PC-9 (cell line): ENCODE data around the gene OR13C9. TPM values are rescaled to one million over a fixed set of nuclear protein-coding genes. Genes with fewer than 3 reads are reported as not detected.
"Not testable (repeated sequence)": the region's sequence is repeated elsewhere in the genome, so short reads cannot be mapped to it uniquely, and the experiment has no call there.

Experiments
- BruUV-seq: library from RNA; stranded (reverse); fragments of 400-500 nt; replicated peaks from 2 replicates; lab custom pipeline; 2021; lab: Mats Ljungman, UMichigan
- CTCF ChIA-PET: fragments of 300-600 bp; sonication (Branson Sonifier 250); formaldehyde crosslinking; loops from one replicate; lab custom pipeline; 2022; ENCODE audit warnings: antibody characterized with exemption; lab: Charles Lee
- POLR2A ChIA-PET: fragments of 300-600 bp; sonication (Branson Sonifier 250); formaldehyde crosslinking; loops from one replicate; lab custom pipeline; 2022; ENCODE audit warnings: antibody characterized with exemption; ENCODE audit not compliant: unreplicated experiment; lab: Charles Lee
- DNase-seq, 2 experiments: peaks; one replicate each; pipeline versions ENCODE4 v3.0.0 to v3.0.0-alpha.2; 2015 to 2022; ENCODE audit warnings: mixed read lengths in 1 of 2
- H2AFZ ChIP-seq: fragments of 200-600 bp; sonication (generic); 2 replicates; pipeline ENCODE4 v1.8.1; 2017; ENCODE audit warnings: antibody characterized with exemption
- H3F3A ChIP-seq: fragments of 200-600 bp; sonication (generic); 2 replicates; pipeline ENCODE4 v1.8.1; 2017; ENCODE audit warnings: antibody characterized with exemption, mild to moderate bottlenecking, low read depth; ENCODE audit not compliant: insufficient read depth
- H3K27ac ChIP-seq: fragments of 200-600 bp; sonication (generic); 2 replicates; pipeline ENCODE4 v1.6.1; 2016; ENCODE audit warnings: mixed run types
- H3K27me3 ChIP-seq: fragments of 200-600 bp; sonication (generic); 2 replicates; pipeline ENCODE4 v1.6.1; 2016; ENCODE audit warnings: low read depth, mixed run types; ENCODE audit not compliant: insufficient read depth
- H3K36me3 ChIP-seq: fragments of 200-600 bp; sonication (generic); 2 replicates; pipeline ENCODE4 v1.6.1; 2016; ENCODE audit warnings: low read depth, mixed run types
- H3K4me1 ChIP-seq: fragments of 200-600 bp; sonication (generic); replicated peaks from 2 replicates; pipeline ENCODE4 v1.6.1; 2016; ENCODE audit warnings: mixed run types; ENCODE audit not compliant: insufficient read depth
- H3K4me2 ChIP-seq: fragments of 200-600 bp; sonication (generic); 2 replicates; pipeline ENCODE4 v1.6.1; 2017; ENCODE audit warnings: mixed run types
- H3K4me3 ChIP-seq: fragments of 200-600 bp; sonication (generic); 2 replicates; pipeline ENCODE4 v1.6.1; 2016; ENCODE audit warnings: mixed run types
- H3K79me2 ChIP-seq: fragments of 200-600 bp; sonication (generic); 2 replicates; pipeline ENCODE4 v1.6.1; 2017; ENCODE audit warnings: low read depth, mixed run types
- H3K9me2 ChIP-seq: fragments of 200-600 bp; sonication (generic); 2 replicates; pipeline ENCODE4 v1.8.1; 2017; ENCODE audit warnings: mild to moderate bottlenecking; ENCODE audit not compliant: insufficient read depth
- H3K9me3 ChIP-seq: fragments of 200-600 bp; sonication (generic); 2 replicates; pipeline ENCODE4 v1.8.1; 2016; ENCODE audit warnings: low read depth; ENCODE audit not compliant: insufficient read depth
- H4K20me1 ChIP-seq: fragments of 200-600 bp; sonication (generic); 2 replicates; pipeline ENCODE4 v1.8.1; 2017; ENCODE audit not compliant: insufficient read depth
- EZH2 ChIP-seq: fragments of 200-600 bp; sonication (generic); IDR thresholded peaks from 2 replicates; pipeline ENCODE4 v1.8.0; 2017; ENCODE audit warnings: antibody characterized with exemption, low read depth
- intact Hi-C: fragments of 100-400 bp; cut with micrococcal nuclease; formaldehyde crosslinking; loops from one replicate; pipeline ENCODE4 v1.10.0; 2022; ENCODE audit not compliant: unreplicated experiment
- total RNA-seq: library from RNA; stranded (reverse); gene quantifications from 2 replicates; pipeline ENCODE4 v1.2.3, GENCODE V29; 2021
- TF ChIP-seq, protein P1 (sequence below): fragments of 200-600 bp; sonication (generic); conservative IDR thresholded peaks from 2 replicates; pipeline ENCODE4 v1.6.1; 2017; ENCODE audit warnings: mixed run types, antibody characterized with exemption, mild to moderate bottlenecking, moderate library complexity

The OR13C9 gene
- total RNA-seq, 1 experiment from 2014 or later: not detected

DNA sequence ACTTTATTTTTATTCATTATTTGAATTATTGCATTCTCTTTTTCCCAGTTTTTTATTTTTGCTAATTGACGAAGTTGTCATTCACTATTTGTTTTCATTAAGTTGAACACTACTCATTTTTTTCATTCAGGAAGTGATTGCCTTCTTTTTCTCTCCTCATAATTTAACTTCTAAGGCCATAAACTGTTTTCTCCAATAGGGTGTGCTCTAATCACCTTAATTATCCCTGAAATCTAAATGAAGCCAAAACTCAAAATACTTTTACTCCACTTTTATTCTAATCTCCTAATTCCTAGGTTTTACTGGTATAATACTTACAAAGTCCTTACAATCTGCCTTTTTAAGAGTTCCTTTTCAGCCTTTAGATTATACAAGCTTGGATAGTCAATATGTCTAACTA lies 9.7 kb downstream of the OR13C9 start:
- H3K9me2 ChIP-seq: no peaks in the 10 kb centered on the region
- no peaks in the 10 kb centered on the region for H3K79me2 ChIP-seq
- TF ChIP-seq, protein P1, sequence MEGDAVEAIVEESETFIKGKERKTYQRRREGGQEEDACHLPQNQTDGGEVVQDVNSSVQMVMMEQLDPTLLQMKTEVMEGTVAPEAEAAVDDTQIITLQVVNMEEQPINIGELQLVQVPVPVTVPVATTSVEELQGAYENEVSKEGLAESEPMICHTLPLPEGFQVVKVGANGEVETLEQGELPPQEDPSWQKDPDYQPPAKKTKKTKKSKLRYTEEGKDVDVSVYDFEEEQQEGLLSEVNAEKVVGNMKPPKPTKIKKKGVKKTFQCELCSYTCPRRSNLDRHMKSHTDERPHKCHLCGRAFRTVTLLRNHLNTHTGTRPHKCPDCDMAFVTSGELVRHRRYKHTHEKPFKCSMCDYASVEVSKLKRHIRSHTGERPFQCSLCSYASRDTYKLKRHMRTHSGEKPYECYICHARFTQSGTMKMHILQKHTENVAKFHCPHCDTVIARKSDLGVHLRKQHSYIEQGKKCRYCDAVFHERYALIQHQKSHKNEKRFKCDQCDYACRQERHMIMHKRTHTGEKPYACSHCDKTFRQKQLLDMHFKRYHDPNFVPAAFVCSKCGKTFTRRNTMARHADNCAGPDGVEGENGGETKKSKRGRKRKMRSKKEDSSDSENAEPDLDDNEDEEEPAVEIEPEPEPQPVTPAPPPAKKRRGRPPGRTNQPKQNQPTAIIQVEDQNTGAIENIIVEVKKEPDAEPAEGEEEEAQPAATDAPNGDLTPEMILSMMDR: peak; percentile 43; the same call in 1 of the 2 replicates
- TF ChIP-seq EZH2: no peak
- no peaks in the 10 kb centered on the region for H3F3A ChIP-seq
- intact Hi-C loops: no loop called here
- POLR2A ChIA-PET: no interaction called here
- no peaks in the 10 kb centered on the region for H3K27me3 ChIP-seq
- H3K4me2 ChIP-seq: no peak overlapping the region
- CTCF ChIA-PET: no interaction called here
- no TSS peak for BruUV-seq
- H3K4me3 ChIP-seq: no peak overlapping the region
- H3K4me1 ChIP-seq: no peaks in the 10 kb centered on the region
- no peaks in the 10 kb centered on the region for H3K36me3 ChIP-seq
- H2AFZ ChIP-seq: no peak overlapping the region
- DNase-seq: no peak
- no peaks in the 10 kb centered on the region for H4K20me1 ChIP-seq
- no peaks in the 10 kb centered on the region for H3K9me3 ChIP-seq
- H3K27ac ChIP-seq: no peak overlapping the region

GRCh38 chr9:104606152-104606551 lies 11.9 kb downstream of the OR13C9 start:
- no TSS peak for BruUV-seq
- Histone ChIP-seq H3K4me3 (no peak overlapping the region), H3K27ac (no peak overlapping the region), H3K36me3 (no peaks in the 10 kb centered on the region), H3K4me2 (no peak overlapping the region), H3K27me3 (no peaks in the 10 kb centered on the region), H3K4me1 (no peaks in the 10 kb centered on the region), H3K9me2 (no peaks in the 10 kb centered on the region), H2AFZ (no peak overlapping the region), H3K9me3 (no peaks in the 10 kb centered on the region), H3K79me2 (no peaks in the 10 kb centered on the region), H4K20me1 (no peaks in the 10 kb centered on the region), H3F3A (no peaks in the 10 kb centered on the region)
- no peak for TF ChIP-seq EZH2
- TF ChIP-seq, protein P1: no peak
- POLR2A ChIA-PET: no interaction called here
- no peak for DNase-seq
- CTCF ChIA-PET: no interaction called here
- intact Hi-C loops: no loop called here

GRCh38 chr9:104605527-104605926 lies 12.5 kb downstream of the OR13C9 start, which contains the start of gene OR13C2:
Gene OR13C2 (minus strand): TSS chr9:104605627. CDS start chr9:104605627, 0 bp downstream.
- H2AFZ ChIP-seq, H3K79me2 ChIP-seq, H3K9me3 ChIP-seq, H3K36me3 ChIP-seq, DNase-seq, H3K4me2 ChIP-seq, H3K27ac ChIP-seq, BruUV-seq, H3F3A ChIP-seq, H3K4me1 ChIP-seq, H4K20me1 ChIP-seq, POLR2A ChIA-PET, H3K9me2 ChIP-seq, CTCF ChIA-PET, H3K4me3 ChIP-seq, H3K27me3 ChIP-seq, intact Hi-C loops: not testable (repeated sequence)

DNA sequence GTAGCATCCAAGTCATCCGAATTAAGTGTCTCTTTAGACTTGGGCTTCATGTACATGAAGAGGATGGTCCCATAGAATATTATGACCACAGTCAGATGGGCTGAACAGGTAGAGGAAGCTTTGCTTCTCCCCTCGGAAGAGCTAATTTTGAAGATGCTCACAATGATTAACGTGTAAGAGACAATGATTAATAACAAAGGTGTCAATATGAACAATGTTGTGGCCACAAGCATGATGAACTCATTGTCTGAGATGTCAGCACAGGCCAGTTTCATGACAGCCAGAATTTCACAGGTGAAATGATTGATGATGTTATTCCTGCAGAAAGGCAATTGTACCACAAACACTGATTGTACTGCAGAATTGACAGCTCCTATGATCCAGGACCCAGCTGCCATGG lies 13.2 kb downstream of the OR13C9 start:
- H3F3A ChIP-seq: no peaks in the 10 kb centered on the region
- no peaks in the 10 kb centered on the region for H3K9me2 ChIP-seq
- no peaks in the 10 kb centered on the region for H4K20me1 ChIP-seq
- TF ChIP-seq, protein P1: no peak
- TF ChIP-seq EZH2: no peak
- ChIA-PET POLR2A (no interaction called here), CTCF (no interaction called here)
- DNase-seq: no peak
- no peaks in the 10 kb centered on the region for H3K36me3 ChIP-seq
- no peaks in the 10 kb centered on the region for H3K79me2 ChIP-seq
- H3K9me3 ChIP-seq: no peaks in the 10 kb centered on the region
- H2AFZ ChIP-seq: no peak overlapping the region
- no peak overlapping the region for H3K4me3 ChIP-seq
- H3K27ac ChIP-seq: no peak overlapping the region
- no peaks in the 10 kb centered on the region for H3K4me1 ChIP-seq
- no TSS peak for BruUV-seq
- no peak overlapping the region for H3K4me2 ChIP-seq
- no peaks in the 10 kb centered on the region for H3K27me3 ChIP-seq
- intact Hi-C loops: no loop called here

DNA sequence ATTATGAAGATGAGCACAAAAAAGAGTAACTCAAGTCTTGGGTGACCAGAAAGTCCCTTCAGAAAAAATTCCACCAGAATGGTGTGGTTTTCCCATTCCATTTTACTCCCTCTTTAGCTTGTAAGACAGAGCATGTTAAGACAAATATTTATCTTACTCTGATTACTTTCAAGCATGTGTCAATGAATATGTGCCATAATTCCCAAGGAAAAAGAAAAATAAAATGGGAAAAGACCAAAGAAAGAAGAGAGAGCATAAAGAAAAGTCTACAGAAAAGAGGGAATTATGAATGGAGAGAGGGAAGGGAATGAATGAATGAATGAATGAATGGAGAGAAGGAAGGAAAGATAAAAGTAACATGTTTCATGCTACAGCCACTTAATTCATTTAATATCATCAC lies 18.7 kb downstream of the OR13C9 start, which contains the start of gene OR13C5:
TSS of gene OR13C5 (minus strand) at position 101 of the 400 bp plus-strand sequence. CDS start at position 101, 0 bp downstream.
- BruUV-seq, DNase-seq: not testable (repeated sequence)

More for the DNA sequence above, 18.7 kb downstream of the OR13C9 start, which contains the start of gene OR13C5:
- H4K20me1 ChIP-seq, H3K27ac ChIP-seq, H3K27me3 ChIP-seq, H3K36me3 ChIP-seq, H3K79me2 ChIP-seq, H3K9me2 ChIP-seq, H2AFZ ChIP-seq, H3K9me3 ChIP-seq, H3K4me1 ChIP-seq, H3F3A ChIP-seq, CTCF ChIA-PET, intact Hi-C loops, H3K4me2 ChIP-seq, H3K4me3 ChIP-seq: not testable (repeated sequence)
- POLR2A ChIA-PET: interaction anchor here (0.7 kb wide), 1 partner anchor 484 kb away, joined by 6 read pairs; no protein-coding TSS in a partner anchor
